ENCODE measurements around the gene POLD1.
A peak's percentile ranks its signal among the peaks of the same experiment; 100 is the strongest.
"Not testable (repeated sequence)": the region's sequence is repeated elsewhere in the genome, so short reads cannot be mapped to it uniquely, and the experiment has no call there.

The POLD1 gene

GRCh38 chr19:50383852-50384684 is at the start of gene POLD1:
Gene POLD1 (plus strand): TSS chr19:50384347. CDS start chr19:50398852, 14,505 bp downstream.
- peak; percentile 98 for DNase-seq (ENCODE audit: low spot score)

- no peak for DNase-seq (ENCODE audit: low spot score)
These were observed 49.3 kb upstream of the POLD1 start for GRCh38 chr19:50334741-50335421.

- not testable (repeated sequence) for DNase-seq (ENCODE audit: low spot score)
These were observed 47.1 kb upstream of the POLD1 start for GRCh38 chr19:50337031-50337430.

- no peak for DNase-seq (ENCODE audit: low spot score)
These were observed 43.8 kb upstream of the POLD1 start for GRCh38 chr19:50340331-50340730.

GRCh38 chr19:50341091-50341564 is 43.0 kb upstream of the POLD1 start:
- no peak for DNase-seq (ENCODE audit: low spot score)

GRCh38 chr19:50344661-50345318 is 39.4 kb upstream of the POLD1 start:
- no peak for DNase-seq (ENCODE audit: low spot score)

- DNase-seq (ENCODE audit: low spot score) = not testable (repeated sequence)
These were observed 37.0 kb upstream of the POLD1 start for GRCh38 chr19:50347089-50347581.

- DNase-seq (ENCODE audit: low spot score) = peak; percentile 1
These were observed 34.7 kb upstream of the POLD1 start for GRCh38 chr19:50349277-50350057.

GRCh38 chr19:50352242-50352641 is 31.9 kb upstream of the POLD1 start:
- no peak for DNase-seq (ENCODE audit: low spot score)

- not testable (repeated sequence) for DNase-seq (ENCODE audit: low spot score)
These were observed 30.7 kb upstream of the POLD1 start for GRCh38 chr19:50353487-50353880.

- no peak for DNase-seq (ENCODE audit: low spot score)
These were observed 27.4 kb upstream of the POLD1 start for GRCh38 chr19:50356691-50357177.

- peak; percentile 74 for DNase-seq (ENCODE audit: low spot score)
These were observed 26.7 kb upstream of the POLD1 start for GRCh38 chr19:50357178-50358100.

- DNase-seq (ENCODE audit: low spot score) = peak; percentile 92
These were observed 25.4 kb upstream of the POLD1 start for GRCh38 chr19:50358483-50359327.

GRCh38 chr19:50359328-50359818 is 24.8 kb upstream of the POLD1 start:
- DNase-seq (ENCODE audit: low spot score) = no peak

- DNase-seq (ENCODE audit: low spot score) = no peak
These were observed 22.7 kb upstream of the POLD1 start for GRCh38 chr19:50361290-50362029.

- no peak for DNase-seq (ENCODE audit: low spot score)
These were observed 22.1 kb upstream of the POLD1 start for GRCh38 chr19:50362030-50362412.

GRCh38 chr19:50362656-50363424 is 21.3 kb upstream of the POLD1 start:
- DNase-seq (ENCODE audit: low spot score) = no peak
